ENCODE results near the gene AFAP1.

DNA sequence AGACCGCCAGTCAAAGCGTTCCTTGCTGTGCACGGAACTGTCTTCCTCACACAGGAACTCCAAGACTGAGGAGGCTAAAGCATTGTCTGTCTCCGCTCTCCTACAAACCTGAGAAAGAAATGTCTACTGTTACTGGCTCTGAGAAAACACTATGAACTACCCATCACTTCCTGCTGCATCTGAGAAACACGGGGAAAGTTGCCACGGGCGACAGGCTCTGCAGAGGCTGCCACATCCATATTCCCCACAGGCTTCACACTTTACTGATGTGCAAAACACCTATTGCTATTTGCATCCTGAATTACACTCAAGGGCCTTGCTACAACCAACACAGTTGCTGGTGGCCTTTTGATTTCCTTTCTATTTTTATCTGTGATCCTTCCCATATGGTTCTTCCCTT lies 59.0 kb downstream of the AFAP1 start:
- TF ChIP-seq ZNF384 (IDR thresholded peaks at IDR 0.05) = no peak
- TF ChIP-seq ELF4 (IDR thresholded peaks at IDR 0.05) = no peak
- no peak for TF ChIP-seq SP1 (IDR thresholded peaks at IDR 0.05)
- no peak for TF ChIP-seq HDGF (IDR thresholded peaks at IDR 0.05; ENCODE audit: borderline replicate concordance)
